ENCODE measurements around the gene SEC63.

The SEC63 gene

DNA sequence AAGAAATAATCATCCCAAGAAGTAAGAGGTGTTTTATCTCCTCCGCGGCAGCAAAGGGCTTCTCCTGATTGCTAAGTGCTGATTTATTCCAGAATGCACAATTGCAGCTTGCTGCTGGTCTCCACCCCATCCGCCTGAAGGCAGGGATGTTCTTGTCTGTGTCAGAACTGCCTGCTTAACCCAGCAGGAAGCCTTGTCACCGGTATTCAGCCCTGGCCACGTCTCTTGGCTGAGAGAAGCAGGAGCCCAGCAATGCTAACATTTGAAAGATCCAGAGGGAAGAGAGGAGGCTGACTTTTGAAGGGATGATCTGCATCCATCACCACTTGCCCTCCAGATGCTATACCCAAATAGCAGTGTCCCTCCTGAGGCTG, 138.1 kb downstream of the SEC63 start:
- no peaks in the 10 kb centered on the region for H3K36me3 ChIP-seq
- H3K4me1 ChIP-seq (ENCODE audit: control insufficient read depth in 1 of 2, insufficient read depth in 1 of 2, low read depth in 1 of 2, low read length in 1 of 2) = peaks cover 45 to 50% of the 10 kb centered on the region in 2 experiments
- no peaks in the 10 kb centered on the region for H3K9me3 ChIP-seq
- TF ChIP-seq, protein P1, sequence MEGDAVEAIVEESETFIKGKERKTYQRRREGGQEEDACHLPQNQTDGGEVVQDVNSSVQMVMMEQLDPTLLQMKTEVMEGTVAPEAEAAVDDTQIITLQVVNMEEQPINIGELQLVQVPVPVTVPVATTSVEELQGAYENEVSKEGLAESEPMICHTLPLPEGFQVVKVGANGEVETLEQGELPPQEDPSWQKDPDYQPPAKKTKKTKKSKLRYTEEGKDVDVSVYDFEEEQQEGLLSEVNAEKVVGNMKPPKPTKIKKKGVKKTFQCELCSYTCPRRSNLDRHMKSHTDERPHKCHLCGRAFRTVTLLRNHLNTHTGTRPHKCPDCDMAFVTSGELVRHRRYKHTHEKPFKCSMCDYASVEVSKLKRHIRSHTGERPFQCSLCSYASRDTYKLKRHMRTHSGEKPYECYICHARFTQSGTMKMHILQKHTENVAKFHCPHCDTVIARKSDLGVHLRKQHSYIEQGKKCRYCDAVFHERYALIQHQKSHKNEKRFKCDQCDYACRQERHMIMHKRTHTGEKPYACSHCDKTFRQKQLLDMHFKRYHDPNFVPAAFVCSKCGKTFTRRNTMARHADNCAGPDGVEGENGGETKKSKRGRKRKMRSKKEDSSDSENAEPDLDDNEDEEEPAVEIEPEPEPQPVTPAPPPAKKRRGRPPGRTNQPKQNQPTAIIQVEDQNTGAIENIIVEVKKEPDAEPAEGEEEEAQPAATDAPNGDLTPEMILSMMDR (IDR thresholded peaks at IDR 0.05) = no peak
- H3K4me3 ChIP-seq (ENCODE audit: low read depth in 1 of 2, low read length in 1 of 2) = peak overlapping the region in 1 of 2 experiments; percentile 63
- H3K27me3 ChIP-seq = peaks cover 6% of the 10 kb centered on the region
- H3K27ac ChIP-seq = peak overlapping the region; percentile 92

DNA sequence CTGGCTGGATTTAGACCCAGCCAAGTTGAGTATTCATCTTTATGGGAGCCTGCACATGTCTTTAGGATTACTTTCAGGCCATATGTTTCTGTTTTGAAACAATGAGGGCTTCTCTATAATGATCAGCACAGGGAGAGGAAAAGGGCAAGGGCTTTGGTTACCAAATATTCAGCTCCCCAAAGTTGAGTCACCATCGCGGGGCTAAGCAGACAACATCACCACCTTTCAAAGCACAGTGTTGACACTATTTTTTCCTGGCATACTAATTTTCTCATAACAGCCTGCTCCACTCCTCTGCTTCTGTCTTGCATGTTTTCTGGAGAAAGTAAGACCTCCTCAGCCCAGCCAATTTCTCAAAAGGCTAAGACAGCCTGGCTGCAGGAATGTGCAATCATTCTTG, 138.8 kb downstream of the SEC63 start:
- Histone ChIP-seq H3K27me3 (peaks cover 6% of the 10 kb centered on the region), H3K4me3 (ENCODE audit: low read depth in 1 of 2, low read length in 1 of 2) (no peak overlapping the region), H3K4me1 (ENCODE audit: control insufficient read depth in 1 of 2, insufficient read depth in 1 of 2, low read depth in 1 of 2, low read length in 1 of 2) (peaks cover 39 to 43% of the 10 kb centered on the region in 2 experiments), H3K36me3 (no peaks in the 10 kb centered on the region), H3K27ac (no peak overlapping the region), H3K9me3 (no peaks in the 10 kb centered on the region)
- TF ChIP-seq, protein P1 (IDR thresholded peaks at IDR 0.05) = no peak

DNA sequence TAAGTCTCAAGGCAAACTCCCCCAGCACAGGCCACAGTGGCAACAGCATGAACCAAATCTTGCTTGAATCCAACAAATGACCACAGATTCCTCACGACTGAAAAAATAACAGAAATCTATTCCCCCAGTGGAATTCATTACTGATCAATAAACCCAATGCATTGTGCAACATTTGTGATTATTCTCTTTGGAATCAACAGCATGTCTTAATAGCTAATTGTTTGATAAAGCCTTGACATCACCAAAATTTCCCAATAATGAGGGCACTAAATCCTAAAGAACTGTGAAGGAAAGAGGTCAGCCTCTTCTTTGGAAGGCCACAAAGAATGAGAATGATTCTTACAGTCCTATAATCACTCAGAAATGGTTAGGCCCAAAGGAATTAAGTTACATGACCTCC, 139.7 kb downstream of the SEC63 start:
- Histone ChIP-seq H3K4me3 (ENCODE audit: low read depth in 1 of 2, low read length in 1 of 2) (no peak overlapping the region), H3K4me1 (ENCODE audit: control insufficient read depth in 1 of 2, insufficient read depth in 1 of 2, low read depth in 1 of 2, low read length in 1 of 2) (peaks cover 34% of the 10 kb centered on the region in 2 experiments), H3K27ac (no peak overlapping the region), H3K27me3 (peaks cover 6% of the 10 kb centered on the region), H3K36me3 (no peaks in the 10 kb centered on the region), H3K9me3 (no peaks in the 10 kb centered on the region)
- TF ChIP-seq, protein P1 (IDR thresholded peaks at IDR 0.05) = no peak

DNA sequence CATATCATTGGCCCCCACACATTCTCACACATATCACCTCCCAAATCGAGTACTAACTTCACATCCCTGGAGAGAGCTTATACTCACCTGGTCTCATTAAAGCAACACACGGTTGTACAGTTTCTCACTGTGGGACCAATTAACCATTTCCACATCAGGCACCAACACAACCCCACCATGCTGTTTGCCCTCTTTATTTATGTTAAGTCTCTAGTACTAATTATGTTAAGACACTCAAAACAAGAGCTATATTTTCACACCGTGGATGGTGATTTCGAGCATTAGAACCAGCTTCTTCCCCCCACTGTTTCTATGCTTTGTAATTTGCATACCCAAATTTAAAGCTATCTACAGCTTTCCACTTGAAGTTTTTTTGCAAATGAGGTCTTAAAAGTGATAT, 140.2 kb downstream of the SEC63 start:
- TF ChIP-seq, protein P1 (IDR thresholded peaks at IDR 0.05) = no peak
- Histone ChIP-seq H3K9me3 (no peaks in the 10 kb centered on the region), H3K27me3 (peaks cover 6% of the 10 kb centered on the region), H3K27ac (no peak overlapping the region), H3K36me3 (no peaks in the 10 kb centered on the region), H3K4me3 (ENCODE audit: low read depth in 1 of 2, low read length in 1 of 2) (no peak overlapping the region), H3K4me1 (ENCODE audit: control insufficient read depth in 1 of 2, insufficient read depth in 1 of 2, low read depth in 1 of 2, low read length in 1 of 2) (peaks cover 29% of the 10 kb centered on the region in 2 experiments)
